Measurements from ENCODE around the gene SH2D4B. TPM values are rescaled to one million over a fixed set of nuclear protein-coding genes. Genes with fewer than 3 reads are reported as not detected.

SH2D4B gene
- total RNA-seq, 1 donor, result under 0.01 TPM

DNA sequence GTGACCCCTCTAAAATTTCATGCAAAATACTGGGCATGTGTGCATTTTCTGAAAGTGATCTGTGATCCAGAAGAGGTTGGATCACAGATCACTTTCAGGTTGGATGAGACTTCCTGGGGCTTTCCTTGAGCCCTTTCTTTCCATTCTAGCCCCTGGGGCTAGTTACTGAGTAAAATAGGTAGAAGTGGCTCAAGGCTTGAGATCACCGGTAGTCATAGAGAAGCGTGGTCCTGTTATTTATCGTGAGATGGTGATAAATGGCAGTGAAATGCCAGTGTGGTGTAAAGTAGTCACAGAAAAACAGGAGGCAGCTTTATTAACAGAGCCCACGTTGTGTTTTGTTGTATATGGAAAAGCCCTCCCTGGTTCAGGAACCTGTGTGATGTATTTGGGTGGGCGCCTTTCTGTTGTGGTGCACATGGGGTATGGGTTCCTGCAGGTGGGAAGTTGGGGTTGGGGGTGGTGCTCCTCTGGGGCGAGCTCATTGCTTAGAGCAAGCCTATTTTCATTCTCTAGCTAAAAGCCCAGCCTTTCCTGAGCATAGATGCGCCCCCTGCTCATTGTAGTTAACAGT, 34.0 kb upstream of the SH2D4B start:
- DNase-seq (ENCODE audit: low read depth in 2 of 3, low spot score in 2 of 3), result no peak

GRCh38 chr10:80504158-80504811, 33.4 kb upstream of the SH2D4B start:
- peak in 1 of 3 donors; percentile 13 for DNase-seq (ENCODE audit: low read depth in 2 of 3, low spot score in 2 of 3)

DNA sequence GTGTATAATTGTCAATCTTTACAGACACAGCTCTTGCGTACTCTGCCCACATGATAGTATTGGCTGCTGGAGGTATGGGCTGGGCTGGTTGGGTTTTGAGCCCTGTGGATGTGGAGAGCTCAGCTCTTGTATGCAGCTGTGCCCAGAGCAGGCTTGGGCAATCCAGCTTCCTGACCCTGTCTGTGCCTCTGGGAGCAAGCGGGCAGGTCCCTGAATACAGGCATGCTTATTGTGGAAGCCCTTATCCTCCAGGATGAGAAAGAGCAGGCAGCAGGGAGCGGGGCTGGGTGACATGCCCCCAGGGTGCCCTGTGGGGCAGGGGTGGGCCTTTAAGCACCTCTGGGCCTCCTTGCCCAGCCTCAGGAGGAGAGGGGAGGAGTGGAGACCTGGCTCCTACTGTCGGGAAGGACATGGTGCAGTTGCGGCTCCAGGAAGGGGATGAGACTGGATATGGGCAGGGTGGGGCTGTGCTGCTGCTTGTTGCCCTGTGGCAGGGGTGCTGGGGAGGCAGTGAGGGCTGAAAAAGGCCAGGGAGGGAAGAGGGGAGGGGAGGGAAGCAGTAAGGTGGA, 32.7 kb upstream of the SH2D4B start:
- DNase-seq (ENCODE audit: low read depth in 2 of 3, low spot score in 2 of 3), result no peak

DNA sequence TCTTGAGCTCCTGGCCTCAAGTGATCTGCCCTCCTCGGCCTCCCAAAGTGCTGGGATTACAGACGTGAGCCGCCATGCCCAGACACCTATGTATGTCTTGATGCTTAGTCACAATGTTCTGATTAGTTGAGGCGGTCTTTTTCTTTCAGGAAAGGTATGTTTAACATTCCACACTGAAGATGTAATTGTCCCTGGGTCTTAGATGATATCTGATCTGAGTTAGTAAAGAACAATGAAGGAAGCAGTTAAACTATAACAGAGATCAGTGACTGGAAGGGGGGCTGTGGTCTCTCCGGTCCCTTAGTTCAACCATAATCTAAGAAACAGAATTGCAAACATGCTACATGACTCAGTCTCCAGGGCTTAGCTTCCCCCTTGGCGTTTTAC, 31.5 kb upstream of the SH2D4B start:
- no peak for DNase-seq (ENCODE audit: low read depth in 2 of 3, low spot score in 2 of 3)

GRCh38 chr10:80506836-80507487, 30.7 kb upstream of the SH2D4B start:
- DNase-seq (ENCODE audit: low read depth in 2 of 3, low spot score in 2 of 3), result no peak

- no peak for DNase-seq (ENCODE audit: low read depth in 2 of 3, low spot score in 2 of 3)
These were observed 28.6 kb upstream of the SH2D4B start for GRCh38 chr10:80509108-80509402.

DNA sequence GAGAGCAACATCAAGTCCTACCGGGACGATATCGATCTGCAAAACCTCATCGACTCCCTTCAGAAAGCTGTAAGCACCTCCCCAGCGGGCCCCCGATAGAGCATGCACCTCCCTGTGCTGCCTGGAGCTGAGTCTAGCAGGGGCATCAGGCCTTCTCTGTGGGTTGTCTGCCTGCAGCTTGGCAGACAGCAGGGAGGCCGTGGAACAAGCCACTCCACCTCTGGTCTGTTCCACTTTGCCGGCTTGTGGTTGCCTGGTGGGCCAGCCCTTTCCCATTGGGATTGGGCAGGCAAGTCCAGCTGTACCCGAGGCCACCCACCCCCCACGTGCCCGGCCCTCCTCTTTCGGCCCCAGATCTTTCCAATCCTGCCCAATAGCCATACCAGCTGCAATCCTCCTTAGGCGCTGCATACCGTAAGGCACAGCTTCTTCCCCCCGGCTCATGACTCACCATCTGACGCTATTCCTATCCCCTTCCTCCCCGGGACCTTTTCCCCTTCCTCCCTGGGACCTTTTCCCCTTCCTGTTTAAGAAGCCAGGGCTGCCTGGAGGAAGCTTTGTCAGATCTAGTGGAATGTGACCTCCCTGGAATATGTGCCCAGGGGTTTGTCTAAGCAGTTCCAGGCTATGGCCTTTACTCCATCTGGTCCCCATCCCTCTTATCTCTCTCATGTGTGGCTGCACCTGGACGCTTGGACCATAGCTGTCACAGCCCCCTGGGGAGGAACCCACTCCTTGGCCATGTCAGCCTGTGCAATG, 28.1 kb upstream of the SH2D4B start:
- no peak for DNase-seq (ENCODE audit: low read depth in 2 of 3, low spot score in 2 of 3)

GRCh38 chr10:80512031-80512526, 25.6 kb upstream of the SH2D4B start:
- DNase-seq (ENCODE audit: low read depth in 2 of 3, low spot score in 2 of 3), result no peak

- no peak for DNase-seq (ENCODE audit: low read depth in 2 of 3, low spot score in 2 of 3)
These were observed 24.6 kb upstream of the SH2D4B start for GRCh38 chr10:80513106-80513505.

- DNase-seq (ENCODE audit: low read depth in 2 of 3, low spot score in 2 of 3), result no peak
These were observed 22.2 kb upstream of the SH2D4B start for GRCh38 chr10:80515511-80515910.

- DNase-seq (ENCODE audit: low read depth in 2 of 3, low spot score in 2 of 3), result no peak
These were observed 21.8 kb upstream of the SH2D4B start for GRCh38 chr10:80515941-80516340.

DNA sequence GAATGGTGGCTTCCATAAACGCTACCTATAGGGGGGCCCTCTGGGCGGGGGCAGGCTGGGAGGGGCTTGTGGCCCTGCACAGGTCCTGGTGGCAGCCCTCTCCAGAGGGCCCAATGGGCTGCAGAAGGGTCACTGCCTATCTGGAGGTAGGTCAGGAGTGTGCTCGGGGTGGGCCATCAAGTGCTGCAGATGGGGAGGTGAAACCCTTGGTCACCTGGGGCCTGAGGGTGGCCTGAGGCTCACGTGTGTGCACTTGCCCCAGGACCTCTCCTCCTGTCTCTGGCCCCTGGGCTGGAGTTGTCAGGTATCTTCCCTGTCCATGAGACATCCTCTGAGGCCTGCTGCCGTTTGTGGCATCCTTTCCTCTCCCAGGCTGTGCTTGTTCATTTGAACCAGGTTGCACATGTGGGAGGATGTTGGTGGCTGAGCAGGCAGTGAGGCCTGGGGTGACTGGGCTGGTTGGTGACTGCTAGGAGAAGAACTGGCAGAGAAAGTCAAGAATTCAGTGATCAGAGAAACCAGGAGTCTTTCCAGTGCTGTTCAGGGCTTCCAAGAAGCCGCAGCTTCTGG, 21.1 kb upstream of the SH2D4B start:
- DNase-seq (ENCODE audit: low read depth in 2 of 3, low spot score in 2 of 3), result no peak

DNA sequence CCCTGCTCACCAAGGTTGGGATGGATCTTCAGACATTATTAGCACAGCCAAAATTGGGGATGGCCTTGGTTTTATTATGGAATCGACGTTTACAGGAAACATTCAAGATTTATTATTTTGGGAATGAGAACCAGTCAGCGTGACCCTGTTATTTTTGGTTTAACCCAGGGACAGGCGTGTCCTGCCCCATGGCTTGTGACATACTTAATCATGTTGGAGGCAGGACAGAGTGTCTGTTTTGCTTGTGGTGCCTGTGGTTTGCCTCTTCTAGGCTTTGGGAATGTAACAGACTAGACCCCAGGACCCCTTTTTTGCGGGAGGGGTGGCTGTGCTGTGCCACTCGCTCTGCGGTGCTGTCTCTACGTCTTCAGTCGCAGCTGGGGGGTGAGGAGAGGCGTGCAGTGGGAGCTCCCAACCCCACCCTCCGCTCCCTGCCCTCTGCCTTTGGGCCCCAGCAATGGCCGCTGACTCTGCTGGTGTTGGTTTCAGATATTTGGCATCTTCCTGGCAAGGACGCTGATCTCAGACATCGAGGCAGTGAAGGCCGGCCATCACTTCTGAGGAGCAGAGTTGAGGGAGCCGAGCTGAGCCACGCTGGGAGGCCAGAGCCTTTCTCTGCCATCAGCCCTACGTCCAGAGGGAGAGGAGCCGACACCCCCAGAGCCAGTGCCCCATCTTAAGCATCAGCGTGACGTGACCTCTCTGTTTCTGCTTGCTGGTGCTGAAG, 20.1 kb upstream of the SH2D4B start:
- no peak for DNase-seq (ENCODE audit: low read depth in 2 of 3, low spot score in 2 of 3)

GRCh38 chr10:80518143-80518806, 19.4 kb upstream of the SH2D4B start:
- DNase-seq (ENCODE audit: low read depth in 2 of 3, low spot score in 2 of 3), result no peak

DNA sequence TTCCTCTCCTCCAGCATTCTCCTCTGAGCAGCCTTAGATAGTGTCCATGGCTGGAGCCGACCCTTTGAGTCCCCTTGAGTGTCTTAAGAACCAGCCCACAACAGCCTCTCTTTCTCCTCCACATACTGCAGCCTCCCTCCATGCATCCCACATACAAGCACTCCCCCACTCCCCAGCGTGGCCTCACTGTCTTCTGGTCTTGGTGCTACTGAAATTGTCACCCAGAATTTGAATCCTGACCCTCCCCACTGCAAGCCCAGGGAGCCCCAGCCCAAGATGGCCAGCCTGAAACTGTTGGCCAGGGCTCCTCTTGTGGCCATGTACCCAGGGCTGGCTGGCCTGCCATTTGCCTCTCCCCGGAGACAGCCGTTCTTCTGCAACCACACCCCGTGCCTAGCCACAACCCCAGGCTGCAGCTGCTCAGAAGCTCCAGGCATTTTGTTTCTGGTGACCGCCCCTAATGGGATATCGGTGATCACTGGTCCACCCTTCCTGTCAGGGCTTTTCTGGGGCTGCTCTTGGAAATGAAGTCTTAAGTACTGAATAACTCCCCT, 18.8 kb upstream of the SH2D4B start:
- no peak for DNase-seq (ENCODE audit: low read depth in 2 of 3, low spot score in 2 of 3)

- DNase-seq (ENCODE audit: low read depth in 2 of 3, low spot score in 2 of 3), result no peak
These were observed 17.6 kb upstream of the SH2D4B start for GRCh38 chr10:80519936-80520650.

GRCh38 chr10:80520661-80521470, 16.8 kb upstream of the SH2D4B start:
- DNase-seq (ENCODE audit: low read depth in 2 of 3, low spot score in 2 of 3), result no peak

All from hematopoietic multipotent progenitor cell (in vitro differentiated cells).